ENCODE results near the gene FBXL14.

Gene FBXL14

DNA sequence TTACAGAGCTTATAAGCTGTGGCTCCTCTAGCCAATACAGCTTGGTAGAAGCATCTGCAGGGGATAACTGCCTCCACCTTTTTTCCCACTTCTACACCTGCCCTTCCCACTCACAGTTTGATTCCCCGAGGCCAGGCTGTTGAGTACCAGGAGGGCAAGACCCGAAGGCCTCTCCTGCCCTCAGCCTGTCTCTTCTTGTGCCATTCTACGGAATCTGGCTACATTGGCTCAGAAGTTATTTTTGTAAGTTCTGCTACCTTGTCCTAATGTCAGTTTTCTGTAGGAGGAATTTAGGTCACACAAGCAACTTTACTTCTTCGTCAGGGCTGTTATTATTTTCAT, 11.7 kb downstream of the FBXL14 start:
- no CpG with 5 or more reads among the region's 4 CpGs for WGBS (ENCODE audit: insufficient coverage, insufficient read length)

DNA sequence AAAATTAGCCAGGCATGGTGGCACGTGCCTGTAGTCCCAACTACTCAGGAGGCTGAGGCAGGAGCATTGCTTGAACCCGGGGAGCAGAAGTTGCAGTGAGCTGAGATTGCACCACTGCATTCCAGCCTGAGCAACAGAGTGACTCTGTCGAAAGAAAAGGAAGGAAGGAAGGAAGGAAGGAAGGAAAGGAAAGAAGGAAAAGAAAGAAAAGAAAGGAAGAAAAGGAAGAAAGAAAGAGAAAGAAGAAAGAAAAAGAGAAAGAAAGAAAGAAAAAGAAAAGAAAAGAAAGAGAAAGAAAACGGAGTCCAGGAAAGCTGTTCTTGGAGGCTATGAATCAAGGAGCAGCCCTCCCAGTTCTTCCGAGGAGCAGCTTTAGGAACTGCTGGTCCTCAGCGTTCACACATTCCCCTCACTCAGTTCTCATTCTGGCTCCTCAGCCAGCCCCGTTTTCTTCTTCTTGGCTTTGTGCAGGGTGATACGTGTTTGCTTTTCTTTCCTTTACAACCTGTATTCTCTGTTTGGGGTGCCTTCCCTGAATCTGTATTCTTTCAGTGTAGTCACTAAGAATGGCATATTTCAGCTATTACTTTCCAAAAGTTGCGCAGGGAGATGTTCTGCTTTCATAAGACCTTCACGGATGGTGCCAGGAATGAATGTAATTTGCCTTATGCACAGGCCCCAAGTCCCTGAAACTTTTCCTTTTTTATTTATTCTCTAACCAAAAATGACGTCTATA, 12.2 kb downstream of the FBXL14 start:
- H3K4me1 ChIP-seq (ENCODE audit: control insufficient read depth, insufficient read depth, low read length), result no peaks in the 10 kb centered on the region
- no peak for DNase-seq (ENCODE audit: low read depth, low spot score)
- no CpG with 5 or more reads among the region's 11 CpGs for WGBS (ENCODE audit: insufficient coverage, insufficient read length)
- H3K4me3 ChIP-seq (ENCODE audit: low read length), result no peak overlapping the region
- no peaks in the 10 kb centered on the region for H3K9me3 ChIP-seq (ENCODE audit: control insufficient read depth, insufficient read depth, low read length)
- H3K27ac ChIP-seq (ENCODE audit: low read length), result no peak overlapping the region
- peaks cover 10% of the 10 kb centered on the region; the same call in 1 of the 2 replicates for H3K27me3 ChIP-seq (ENCODE audit: control insufficient read depth, insufficient read depth, low read length)
- H3K36me3 ChIP-seq (ENCODE audit: control insufficient read depth, insufficient read depth, low read length), result no peaks in the 10 kb centered on the region

More for the DNA sequence above, 11.7 kb downstream of the FBXL14 start:
- Histone ChIP-seq H3K4me3 (ENCODE audit: low read length) (no peak overlapping the region), H3K27me3 (ENCODE audit: control insufficient read depth, insufficient read depth, low read length) (peaks cover 13% of the 10 kb centered on the region), H3K27ac (ENCODE audit: low read length) (no peak overlapping the region), H3K4me1 (ENCODE audit: control insufficient read depth, insufficient read depth, low read length) (no peaks in the 10 kb centered on the region), H3K36me3 (ENCODE audit: control insufficient read depth, insufficient read depth, low read length) (no peaks in the 10 kb centered on the region), H3K9me3 (ENCODE audit: control insufficient read depth, insufficient read depth, low read length) (no peaks in the 10 kb centered on the region)
- no peak for DNase-seq (ENCODE audit: low read depth, low spot score)

DNA sequence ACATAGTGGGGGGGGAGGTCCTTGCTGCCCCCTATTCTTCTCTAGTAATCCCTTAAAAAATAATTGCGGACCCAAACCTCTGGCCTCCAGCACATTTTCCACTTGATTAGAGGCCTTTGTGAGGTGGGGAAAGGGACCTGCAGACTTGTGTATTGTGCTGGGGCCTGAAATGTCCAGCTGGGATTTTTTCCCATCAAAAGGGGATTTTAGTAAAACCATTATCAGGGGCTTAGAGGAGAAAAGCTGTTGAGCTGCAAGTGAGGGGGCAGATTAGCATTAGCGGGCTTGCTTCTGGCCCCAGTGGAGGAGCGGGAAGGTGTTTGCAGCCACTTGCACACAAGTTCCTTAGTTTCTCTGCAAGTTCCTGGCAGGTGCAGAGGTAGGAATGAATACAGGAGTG, 13.9 kb downstream of the FBXL14 start:
- Histone ChIP-seq H3K4me1 (ENCODE audit: control insufficient read depth, insufficient read depth, low read length) (no peaks in the 10 kb centered on the region), H3K27me3 (ENCODE audit: control insufficient read depth, insufficient read depth, low read length) (peaks cover 5% of the 10 kb centered on the region; the same call in 1 of the 2 replicates), H3K4me3 (ENCODE audit: low read length) (no peak overlapping the region), H3K9me3 (ENCODE audit: control insufficient read depth, insufficient read depth, low read length) (no peaks in the 10 kb centered on the region), H3K27ac (ENCODE audit: low read length) (no peak overlapping the region), H3K36me3 (ENCODE audit: control insufficient read depth, insufficient read depth, low read length) (no peaks in the 10 kb centered on the region; the same call in 1 of the 2 replicates)
- no peak for DNase-seq (ENCODE audit: low read depth, low spot score)
- WGBS (ENCODE audit: insufficient coverage, insufficient read length), result no CpG with 5 or more reads among the region's 3 CpGs

DNA sequence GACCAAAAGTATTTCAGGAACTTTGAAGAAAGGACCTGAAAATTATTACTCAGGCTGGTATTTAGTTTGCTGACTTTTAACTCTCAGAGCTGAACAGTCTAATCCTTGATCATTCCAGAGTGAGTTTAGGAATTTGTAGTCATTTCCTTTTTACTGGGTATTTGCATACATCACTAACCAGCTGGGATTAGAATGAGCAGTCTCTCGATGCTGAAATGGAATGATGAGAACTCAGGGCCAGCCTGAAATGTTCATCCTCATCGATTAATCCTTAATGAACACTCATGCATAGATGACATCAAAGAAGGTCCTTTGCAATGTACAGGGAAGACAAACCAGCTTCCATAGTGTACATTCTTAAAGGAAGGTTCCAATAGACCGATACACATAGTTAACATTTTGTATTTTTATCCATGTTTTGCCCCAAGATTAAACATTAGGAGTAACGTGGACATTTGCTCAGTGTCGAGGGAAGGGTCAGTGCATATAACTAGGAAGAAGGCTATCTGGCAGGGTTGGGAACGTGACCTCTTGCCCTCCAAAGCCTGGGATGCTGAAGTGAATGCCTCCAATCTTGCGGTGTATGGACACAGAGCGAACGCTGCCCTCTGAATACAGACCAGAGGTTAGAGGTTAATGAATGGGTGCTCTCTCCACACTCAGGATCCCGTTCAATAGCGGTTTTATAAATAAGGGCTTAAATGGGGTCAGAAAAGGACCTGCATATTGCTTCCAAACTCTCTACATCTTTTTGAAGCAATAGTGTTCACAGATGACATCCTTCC, 14.5 kb downstream of the FBXL14 start:
- WGBS (ENCODE audit: insufficient coverage, insufficient read length), result no CpG with 5 or more reads among the region's 11 CpGs

DNA sequence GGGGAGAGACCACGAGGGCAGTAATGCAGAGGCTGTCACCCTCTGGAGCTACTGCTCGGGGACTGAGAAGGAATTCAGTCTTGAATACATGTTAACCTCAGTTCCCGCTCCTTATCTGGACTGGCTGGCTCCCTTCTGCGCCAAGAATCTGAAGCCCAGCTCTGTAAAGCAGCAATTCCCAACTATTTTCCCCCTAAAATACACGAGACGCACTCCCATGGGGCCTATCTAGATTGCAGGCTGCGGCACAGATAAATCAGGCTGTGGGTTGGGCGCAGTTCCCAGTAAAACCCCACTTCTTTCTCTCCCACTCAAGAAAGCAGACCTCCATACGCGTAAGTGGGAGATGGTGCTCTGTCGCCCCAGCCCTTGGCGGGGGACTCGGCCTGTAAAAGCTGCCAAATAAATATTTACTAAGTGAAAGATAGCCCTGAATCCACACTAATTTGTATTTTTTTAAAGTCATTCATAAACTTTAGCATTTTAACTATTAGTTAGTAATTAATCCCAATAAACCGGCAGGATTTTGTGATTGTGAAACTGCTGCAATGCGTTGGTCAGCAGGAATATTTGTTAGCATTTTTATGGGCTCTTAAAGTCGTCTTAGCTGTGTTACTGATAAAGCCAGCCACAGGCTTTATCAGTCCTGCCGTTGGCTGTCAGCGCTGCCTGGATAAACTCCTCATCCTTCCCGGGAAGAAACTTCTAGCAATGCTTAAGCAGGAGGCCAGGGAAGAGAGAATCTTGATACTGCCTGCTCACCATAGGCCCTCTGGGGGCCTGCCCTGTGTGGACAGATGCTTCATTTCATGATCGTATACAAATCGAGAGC, 17.8 kb downstream of the FBXL14 start:
- H3K4me3 ChIP-seq (ENCODE audit: low read length), result no peak overlapping the region
- WGBS (ENCODE audit: insufficient coverage, insufficient read length), result no CpG with 5 or more reads among the region's 21 CpGs
- no peak overlapping the region for H3K27ac ChIP-seq (ENCODE audit: low read length)
- H3K27me3 ChIP-seq (ENCODE audit: control insufficient read depth, insufficient read depth, low read length), result no peaks in the 10 kb centered on the region
- H3K36me3 ChIP-seq (ENCODE audit: control insufficient read depth, insufficient read depth, low read length), result no peaks in the 10 kb centered on the region; the same call in 1 of the 2 replicates
- no peaks in the 10 kb centered on the region for H3K4me1 ChIP-seq (ENCODE audit: control insufficient read depth, insufficient read depth, low read length)
- H3K9me3 ChIP-seq (ENCODE audit: control insufficient read depth, insufficient read depth, low read length), result no peaks in the 10 kb centered on the region
- DNase-seq (ENCODE audit: low read depth, low spot score), result no peak

More for the DNA sequence above, 14.5 kb downstream of the FBXL14 start:
- no peaks in the 10 kb centered on the region; the same call in 1 of the 2 replicates for H3K36me3 ChIP-seq (ENCODE audit: control insufficient read depth, insufficient read depth, low read length)
- H3K9me3 ChIP-seq (ENCODE audit: control insufficient read depth, insufficient read depth, low read length), result no peaks in the 10 kb centered on the region
- no peak for DNase-seq (ENCODE audit: low read depth, low spot score)
- no peaks in the 10 kb centered on the region for H3K4me1 ChIP-seq (ENCODE audit: control insufficient read depth, insufficient read depth, low read length)
- no peak overlapping the region for H3K27ac ChIP-seq (ENCODE audit: low read length)
- H3K27me3 ChIP-seq (ENCODE audit: control insufficient read depth, insufficient read depth, low read length), result peaks cover 5% of the 10 kb centered on the region; the same call in 1 of the 2 replicates
- no peak overlapping the region for H3K4me3 ChIP-seq (ENCODE audit: low read length)

DNA sequence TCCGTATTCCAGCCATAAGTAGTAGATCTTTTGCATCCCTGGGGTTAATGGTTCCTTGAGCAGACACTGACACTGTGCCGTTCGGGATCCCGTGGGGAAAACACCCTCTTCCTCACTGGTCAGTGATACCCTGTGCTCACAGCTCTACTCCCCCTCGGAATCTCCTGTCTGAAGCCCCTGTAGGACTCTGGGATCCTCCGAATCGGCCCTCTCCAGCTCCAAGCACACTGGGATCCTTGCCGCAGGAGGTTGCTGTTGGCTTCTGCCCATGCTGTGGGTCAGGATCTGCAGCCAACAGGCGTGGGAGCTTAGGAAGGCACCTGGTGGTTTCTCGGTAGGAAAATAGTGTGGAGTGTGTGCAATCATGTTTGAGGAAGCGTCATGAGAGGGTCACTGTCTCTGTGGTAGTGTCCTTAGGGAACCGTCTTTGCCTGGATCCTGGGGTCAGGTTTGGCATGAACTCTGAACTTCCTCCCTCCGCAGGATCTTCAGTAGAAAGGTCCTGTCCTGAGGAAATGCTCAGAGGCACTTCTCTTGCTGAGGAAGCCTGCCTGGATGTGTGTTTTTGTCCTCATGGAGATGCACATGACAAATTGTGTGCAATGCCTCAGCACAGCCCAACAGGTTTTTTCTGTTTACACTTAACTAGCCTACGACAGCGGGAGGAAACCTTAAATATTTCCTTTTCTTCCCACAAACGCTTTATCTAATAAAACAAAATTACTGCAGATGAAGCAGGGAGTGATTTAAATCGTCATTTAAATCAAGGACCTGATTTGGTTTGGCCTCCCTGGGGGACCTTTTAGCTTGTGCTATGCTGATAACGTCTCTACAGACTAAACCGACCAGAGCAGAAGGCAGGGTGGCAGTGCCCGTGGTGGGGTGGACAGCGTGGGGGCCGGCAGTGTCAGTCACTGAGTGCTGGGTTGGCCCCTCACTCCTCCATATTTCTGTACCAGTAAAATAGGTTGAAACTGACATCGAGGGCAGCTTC, 18.7 kb downstream of the FBXL14 start:
- H3K27me3 ChIP-seq (ENCODE audit: control insufficient read depth, insufficient read depth, low read length), result no peaks in the 10 kb centered on the region
- WGBS (ENCODE audit: insufficient coverage, insufficient read length), result 100% methylated on average over 3 of the region's 23 CpGs
- no peak overlapping the region for H3K27ac ChIP-seq (ENCODE audit: low read length)
- H3K4me3 ChIP-seq (ENCODE audit: low read length), result no peak overlapping the region
- no peaks in the 10 kb centered on the region for H3K4me1 ChIP-seq (ENCODE audit: control insufficient read depth, insufficient read depth, low read length)
- no peak for DNase-seq (ENCODE audit: low read depth, low spot score)
- no peaks in the 10 kb centered on the region for H3K9me3 ChIP-seq (ENCODE audit: control insufficient read depth, insufficient read depth, low read length)
- H3K36me3 ChIP-seq (ENCODE audit: control insufficient read depth, insufficient read depth, low read length), result no peaks in the 10 kb centered on the region; the same call in 1 of the 2 replicates

DNA sequence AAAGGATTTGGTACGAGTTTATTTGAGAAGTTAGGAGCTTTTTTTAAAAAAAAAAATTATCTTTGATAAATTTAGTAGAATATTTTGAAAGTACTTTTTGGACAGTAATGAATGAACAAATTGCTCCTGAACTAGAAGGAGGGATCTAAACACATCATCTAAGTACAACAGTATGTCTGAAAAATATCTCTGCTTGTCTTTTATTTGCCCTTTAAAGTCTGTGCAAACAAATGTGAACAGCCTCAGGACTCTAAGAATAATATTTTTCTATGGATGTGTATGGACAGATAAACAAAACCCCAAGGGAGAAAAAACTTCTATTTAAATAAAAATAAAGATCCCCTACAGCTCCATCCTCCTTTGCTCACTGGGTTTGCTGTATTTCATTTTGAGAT, 19.5 kb downstream of the FBXL14 start:
- DNase-seq (ENCODE audit: low read depth, low spot score), result no peak
- H3K27me3 ChIP-seq (ENCODE audit: control insufficient read depth, insufficient read depth, low read length), result no peaks in the 10 kb centered on the region
- no peaks in the 10 kb centered on the region for H3K4me1 ChIP-seq (ENCODE audit: control insufficient read depth, insufficient read depth, low read length)
- 100% methylated on average over 1 of the region's 1 CpG for WGBS (ENCODE audit: insufficient coverage, insufficient read length)
- H3K27ac ChIP-seq (ENCODE audit: low read length), result no peak overlapping the region
- no peaks in the 10 kb centered on the region for H3K9me3 ChIP-seq (ENCODE audit: control insufficient read depth, insufficient read depth, low read length)
- H3K36me3 ChIP-seq (ENCODE audit: control insufficient read depth, insufficient read depth, low read length), result no peaks in the 10 kb centered on the region; the same call in 1 of the 2 replicates
- no peak overlapping the region for H3K4me3 ChIP-seq (ENCODE audit: low read length)

DNA sequence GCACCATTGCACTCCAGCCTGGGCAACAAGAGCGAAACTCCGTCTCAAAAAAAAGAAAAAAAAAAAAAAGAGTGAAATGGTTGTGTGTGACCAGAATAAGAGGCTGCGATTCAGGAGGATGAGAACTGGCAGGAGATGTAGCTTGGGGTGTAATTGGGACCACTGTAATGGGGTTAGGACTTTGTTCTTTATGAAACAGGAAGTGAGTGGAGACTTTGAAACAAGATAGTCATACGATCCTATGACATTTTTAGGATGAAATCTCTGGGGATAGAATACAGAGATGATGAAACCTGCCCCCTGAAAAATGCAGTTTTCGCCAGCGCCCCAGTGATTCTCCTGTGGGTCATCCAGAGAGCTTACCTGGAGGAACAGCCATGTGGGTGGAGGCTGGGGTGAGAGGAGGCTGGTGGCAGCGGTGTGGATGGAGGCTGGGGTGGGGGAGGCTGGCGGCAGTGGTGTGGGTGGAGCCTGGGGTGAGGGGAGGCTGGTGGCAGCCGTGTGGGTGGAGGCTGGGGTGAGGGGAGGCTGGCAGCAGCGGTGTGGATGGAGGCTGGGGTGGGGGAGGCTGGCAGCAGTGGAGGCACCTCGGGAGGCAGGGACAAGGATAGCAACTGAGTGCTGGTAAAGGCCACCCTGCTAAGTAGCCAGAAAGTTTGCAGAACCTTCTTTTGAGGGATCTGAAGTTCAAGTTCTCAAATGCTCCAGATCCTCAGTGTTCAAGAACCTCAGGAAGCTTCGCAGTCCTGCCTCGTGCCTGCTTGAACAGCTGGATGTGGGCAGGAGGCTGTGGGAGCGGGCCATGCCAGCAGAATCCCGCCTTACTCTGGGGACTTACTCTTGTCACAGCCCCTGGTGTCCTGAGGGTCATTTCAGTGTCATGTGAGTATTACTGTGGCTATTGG, 20.2 kb downstream of the FBXL14 start:
- no CpG with 5 or more reads among the region's 15 CpGs for WGBS (ENCODE audit: insufficient coverage, insufficient read length)
- no peaks in the 10 kb centered on the region; the same call in 1 of the 2 replicates for H3K36me3 ChIP-seq (ENCODE audit: control insufficient read depth, insufficient read depth, low read length)
- DNase-seq (ENCODE audit: low read depth, low spot score), result no peak
- no peaks in the 10 kb centered on the region for H3K9me3 ChIP-seq (ENCODE audit: control insufficient read depth, insufficient read depth, low read length)
- no peak overlapping the region for H3K4me3 ChIP-seq (ENCODE audit: low read length)
- H3K27me3 ChIP-seq (ENCODE audit: control insufficient read depth, insufficient read depth, low read length), result no peaks in the 10 kb centered on the region
- H3K4me1 ChIP-seq (ENCODE audit: control insufficient read depth, insufficient read depth, low read length), result no peaks in the 10 kb centered on the region
- no peak overlapping the region for H3K27ac ChIP-seq (ENCODE audit: low read length)

DNA sequence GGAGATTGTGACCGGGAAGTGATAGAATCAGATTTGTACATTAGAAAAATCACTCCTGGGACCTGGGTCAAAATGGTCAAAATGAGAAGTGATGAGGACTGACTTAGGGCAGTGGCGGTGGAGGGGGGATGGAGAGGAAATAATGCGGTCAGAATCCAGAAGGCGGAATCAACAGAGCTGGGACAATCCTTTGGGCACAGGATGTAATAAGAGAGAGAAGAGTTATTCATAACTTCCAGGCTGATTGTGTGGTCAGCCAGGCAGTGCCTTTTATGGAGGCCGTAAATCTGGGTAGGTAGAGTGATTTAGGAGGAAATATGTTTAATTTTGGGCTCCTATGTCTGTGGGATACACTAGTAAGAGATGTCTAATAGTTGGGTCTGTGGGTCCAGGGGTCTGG, 21.6 kb downstream of the FBXL14 start:
- no CpG with 5 or more reads among the region's 5 CpGs for WGBS (ENCODE audit: insufficient coverage, insufficient read length)
- no peaks in the 10 kb centered on the region for H3K27me3 ChIP-seq (ENCODE audit: control insufficient read depth, insufficient read depth, low read length)

More for the DNA sequence above, 21.6 kb downstream of the FBXL14 start:
- Histone ChIP-seq H3K36me3 (ENCODE audit: control insufficient read depth, insufficient read depth, low read length) (no peaks in the 10 kb centered on the region; the same call in 1 of the 2 replicates), H3K4me3 (ENCODE audit: low read length) (no peak overlapping the region), H3K9me3 (ENCODE audit: control insufficient read depth, insufficient read depth, low read length) (no peaks in the 10 kb centered on the region), H3K4me1 (ENCODE audit: control insufficient read depth, insufficient read depth, low read length) (no peaks in the 10 kb centered on the region), H3K27ac (ENCODE audit: low read length) (no peak overlapping the region)
- DNase-seq (ENCODE audit: low read depth, low spot score), result no peak
